A673 (cell line): ENCODE measurements around the gene MYORG. TPM values are rescaled to one million over a fixed set of nuclear protein-coding genes. Genes with fewer than 3 reads are reported as not detected.
A peak's percentile ranks its signal among the peaks of the same experiment; 100 is the strongest.

Experiments used
- BruUV-seq: library from RNA; stranded (reverse); fragments of 400-500 nt; replicated peaks from 2 replicates; lab custom pipeline; 2021; lab: Mats Ljungman, UMichigan
- CTCF ChIA-PET: fragments of 300-600 bp; sonication (Branson Sonifier 250); formaldehyde crosslinking; loops from one replicate; lab custom pipeline; 2022; ENCODE audit warnings: antibody characterized with exemption; lab: Charles Lee
- POLR2A ChIA-PET: fragments of 300-600 bp; sonication (Branson Sonifier 250); formaldehyde crosslinking; loops from one replicate; lab custom pipeline; 2022; ENCODE audit warnings: antibody characterized with exemption; ENCODE audit not compliant: low non-redundant PET; lab: Charles Lee
- DNase-seq: peaks from one replicate; pipeline ENCODE4 v3.0.0-alpha.2; 2015; ENCODE audit warnings: low spot score
- H3K27ac ChIP-seq: fragments of 200-600 bp; sonication (generic); 2 replicates; pipeline ENCODE4 v1.5.1; 2016; ENCODE audit warnings: mixed run types, low read depth, mild to moderate bottlenecking, mixed read lengths, antibody characterized with exemption, low read length; ENCODE audit not compliant: poor library complexity, severe bottlenecking
- H3K27me3 ChIP-seq: fragments of 200-600 bp; sonication (generic); replicated peaks from 2 replicates; pipeline ENCODE4 v1.6.1; 2017; ENCODE audit warnings: mixed run types, low read depth, mild to moderate bottlenecking, mixed read lengths, antibody characterized with exemption, low read length; ENCODE audit not compliant: insufficient read depth, poor library complexity
- H3K36me3 ChIP-seq: fragments of 200-600 bp; sonication (generic); 2 replicates; pipeline ENCODE4 v1.6.1; 2016; ENCODE audit warnings: mixed run types, mild to moderate bottlenecking, mixed read lengths, antibody characterized with exemption, low read length; ENCODE audit not compliant: insufficient read depth, poor library complexity, severe bottlenecking
- H3K4me1 ChIP-seq: fragments of 200-600 bp; sonication (generic); 2 replicates; pipeline ENCODE4 v1.6.1; 2017; ENCODE audit warnings: mixed run types, mild to moderate bottlenecking, mixed read lengths, antibody characterized with exemption, low read length; ENCODE audit not compliant: insufficient read depth, poor library complexity, severe bottlenecking
- H3K4me3 ChIP-seq: fragments of 200-600 bp; sonication (generic); 2 replicates; pipeline ENCODE4 v1.5.1; 2016; ENCODE audit warnings: low read depth, mixed run types, mild to moderate bottlenecking, mixed read lengths, low read length; ENCODE audit not compliant: poor library complexity, severe bottlenecking
- H3K9me3 ChIP-seq: fragments of 200-600 bp; sonication (generic); 2 replicates; pipeline ENCODE4 v1.6.1; 2016; ENCODE audit warnings: mixed run types, low read depth, mild to moderate bottlenecking, mixed read lengths, antibody characterized with exemption, low read length; ENCODE audit not compliant: poor library complexity, severe bottlenecking
- CTCF ChIP-seq: fragments of 300-800, 200-600 bp; sonication (generic); conservative IDR thresholded peaks from 2 replicates; pipeline ENCODE4 v1.5.1; 2017; ENCODE audit warnings: low read depth, mild to moderate bottlenecking, antibody characterized with exemption, low read length, moderate library complexity, mixed read lengths
- EZH2 ChIP-seq: fragments of 200-600 bp; sonication (generic); IDR thresholded peaks from 2 replicates; pipeline ENCODE4 v1.6.1; 2017; ENCODE audit warnings: borderline replicate concordance, low read depth, mild to moderate bottlenecking, mixed read lengths, antibody characterized with exemption, low read length; ENCODE audit not compliant: poor library complexity, severe bottlenecking
- intact Hi-C: fragments of 100-400 bp; cut with micrococcal nuclease; formaldehyde crosslinking; loops from one replicate; pipeline ENCODE4 v1.10.0; 2022; ENCODE audit not compliant: unreplicated experiment
- total RNA-seq: library from RNA; stranded (reverse); gene quantifications from 2 replicates; pipeline ENCODE4 v1.2.3, GENCODE V29; 2021

MYORG gene
- total RNA-seq, 1 experiment from 2014 or later: 7.8 TPM

GRCh38 chr9:34347800-34348158, 28.9 kb downstream of the MYORG start:
- Histone ChIP-seq H3K27me3 (no peaks in the 10 kb centered on the region), H3K36me3 (no peaks in the 10 kb centered on the region), H3K27ac (no peak overlapping the region), H3K9me3 (no peaks in the 10 kb centered on the region), H3K4me1 (no peaks in the 10 kb centered on the region), H3K4me3 (no peak overlapping the region)
- no peak for DNase-seq
- ChIA-PET POLR2A (no interaction called here), CTCF (no interaction called here)
- BruUV-seq: no TSS peak
- TF ChIP-seq CTCF (no peak), EZH2 (no peak)
- intact Hi-C loops: no loop called here

GRCh38 chr9:34346873-34347799, 29.6 kb downstream of the MYORG start:
- no peak overlapping the region for H3K4me3 ChIP-seq
- TF ChIP-seq CTCF (no peak), EZH2 (no peak)
- H3K27ac ChIP-seq: no peak overlapping the region
- H3K36me3 ChIP-seq: no peaks in the 10 kb centered on the region
- intact Hi-C loops: no loop called here
- ChIA-PET CTCF (no interaction called here), POLR2A (no interaction called here)
- no peaks in the 10 kb centered on the region for H3K9me3 ChIP-seq
- H3K27me3 ChIP-seq: no peaks in the 10 kb centered on the region
- no peaks in the 10 kb centered on the region for H3K4me1 ChIP-seq
- peak; percentile 49 for DNase-seq
- no TSS peak for BruUV-seq

GRCh38 chr9:34343605-34344004, 33.1 kb downstream of the MYORG start:
- no peaks in the 10 kb centered on the region for H3K4me1 ChIP-seq

More at GRCh38 chr9:34343605-34344004, 33.1 kb downstream of the MYORG start:
- BruUV-seq: no TSS peak
- Histone ChIP-seq H3K4me3 (no peak overlapping the region), H3K27ac (no peak overlapping the region), H3K9me3 (no peaks in the 10 kb centered on the region), H3K27me3 (no peaks in the 10 kb centered on the region), H3K36me3 (peaks cover 8% of the 10 kb centered on the region)
- CTCF ChIA-PET: no interaction called here
- no peak for DNase-seq
- TF ChIP-seq EZH2: no peak
- TF ChIP-seq CTCF: no peak
- POLR2A ChIA-PET: no interaction called here
- intact Hi-C loops: no loop called here
